Mesothelial cell of epicardium (in vitro differentiated cells): ENCODE data around the gene ZNF892. TPM values are rescaled to one million over a fixed set of nuclear protein-coding genes. Genes with fewer than 3 reads are reported as not detected.

Source experiments
- DNase-seq, 2 experiments: peaks; one replicate each; pipeline ENCODE4 v3.0.0; 2021; ENCODE audit warnings: low spot score in 2 of 2; ENCODE audit not compliant: unreplicated experiment in 2 of 2
- H3K27ac Mint-ChIP-seq: 2 replicates; pipeline ENCODE4 v1.8.0; 2021; ENCODE audit warnings: mixed read lengths
- H3K27me3 Mint-ChIP-seq: 2 replicates; pipeline ENCODE4 v1.8.0; 2021; ENCODE audit warnings: low read depth, mixed read lengths
- H3K36me3 Mint-ChIP-seq: 2 replicates; pipeline ENCODE4 v1.8.0; 2021; ENCODE audit warnings: mixed read lengths
- H3K4me1 Mint-ChIP-seq: 2 replicates; pipeline ENCODE4 v1.8.0; 2021; ENCODE audit warnings: mixed read lengths
- H3K4me3 Mint-ChIP-seq: 2 replicates; pipeline ENCODE4 v1.8.0; 2021; ENCODE audit warnings: mild to moderate bottlenecking, moderate library complexity, mixed read lengths
- H3K9me3 Mint-ChIP-seq: 2 replicates; pipeline ENCODE4 v1.8.0; 2021; ENCODE audit warnings: mixed read lengths
- CTCF ChIP-seq: fragments of 200-600 bp; sonication (generic); IDR thresholded peaks from one replicate; pipeline ENCODE4 v1.5.0; 2021; ENCODE audit warnings: antibody characterized with exemption; ENCODE audit not compliant: unreplicated experiment
- total RNA-seq: library from RNA; stranded (reverse); gene quantifications from 3 replicates; pipeline ENCODE4 v1.2.1, GENCODE V29; 2021

ZNF892 gene
- total RNA-seq, 1 donor from 2014 or later: 17.0 TPM

- H3K4me3 Mint-ChIP-seq: no peak overlapping the region
- H3K27me3 Mint-ChIP-seq: peaks cover 9% of the 10 kb centered on the region
- TF ChIP-seq CTCF: no peak
- peaks cover 15% of the 10 kb centered on the region for H3K36me3 Mint-ChIP-seq
- DNase-seq: no peak
- peaks cover 8% of the 10 kb centered on the region for H3K9me3 Mint-ChIP-seq
- H3K27ac Mint-ChIP-seq: no peak overlapping the region
- peaks cover 22% of the 10 kb centered on the region for H3K4me1 Mint-ChIP-seq
Observed at GRCh38 chr2:95204396-95204795, 2.9 kb upstream of the ZNF892 start.

DNA sequence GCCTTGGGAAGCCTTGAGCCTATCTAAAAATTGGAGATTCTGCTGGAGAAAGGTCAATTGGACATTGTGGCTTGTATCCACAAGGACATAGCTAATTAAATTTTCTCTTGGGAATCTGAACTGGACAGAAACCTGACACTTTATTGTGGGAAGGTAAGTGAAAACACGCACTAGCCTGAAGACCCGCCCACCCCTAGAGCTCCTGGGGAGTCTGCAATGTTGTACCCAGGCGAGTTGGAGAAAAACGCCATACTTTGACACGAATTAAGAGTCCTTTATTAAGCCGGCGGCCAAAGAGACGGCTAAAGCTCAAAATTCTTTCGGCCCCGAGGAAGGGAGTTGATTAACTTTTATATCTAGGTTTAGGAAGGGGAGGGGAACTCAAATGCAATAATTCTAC, 1.2 kb upstream of the ZNF892 start:
- DNase-seq: no peak
- peak overlapping the region; percentile 93 for H3K4me3 Mint-ChIP-seq
- H3K36me3 Mint-ChIP-seq: peaks cover 27% of the 10 kb centered on the region
- H3K27me3 Mint-ChIP-seq: peaks cover 2% of the 10 kb centered on the region
- H3K27ac Mint-ChIP-seq: peak overlapping the region; percentile 25
- peaks cover 22% of the 10 kb centered on the region for H3K4me1 Mint-ChIP-seq
- no peak for TF ChIP-seq CTCF
- H3K9me3 Mint-ChIP-seq: peaks cover 20% of the 10 kb centered on the region

GRCh38 chr2:95208106-95208505, 785 bp downstream of the ZNF892 start:
- no peak for TF ChIP-seq CTCF
- no peak for DNase-seq
- no peaks in the 10 kb centered on the region for H3K27me3 Mint-ChIP-seq
- peaks cover 38% of the 10 kb centered on the region for H3K9me3 Mint-ChIP-seq
- H3K36me3 Mint-ChIP-seq: peaks cover 46% of the 10 kb centered on the region
- peak overlapping the region; percentile 75 for H3K27ac Mint-ChIP-seq
- peaks cover 22% of the 10 kb centered on the region for H3K4me1 Mint-ChIP-seq
- peak overlapping the region; percentile 93 for H3K4me3 Mint-ChIP-seq

- no peak for DNase-seq
- Mint-ChIP-seq H3K4me1 (no peaks in the 10 kb centered on the region), H3K4me3 (no peak overlapping the region), H3K36me3 (peaks cover 96% of the 10 kb centered on the region), H3K9me3 (peaks cover 90% of the 10 kb centered on the region), H3K27ac (no peak overlapping the region), H3K27me3 (no peaks in the 10 kb centered on the region)
- no peak for TF ChIP-seq CTCF
Observed at GRCh38 chr2:95215018-95215612, 7.8 kb downstream of the ZNF892 start.

DNA sequence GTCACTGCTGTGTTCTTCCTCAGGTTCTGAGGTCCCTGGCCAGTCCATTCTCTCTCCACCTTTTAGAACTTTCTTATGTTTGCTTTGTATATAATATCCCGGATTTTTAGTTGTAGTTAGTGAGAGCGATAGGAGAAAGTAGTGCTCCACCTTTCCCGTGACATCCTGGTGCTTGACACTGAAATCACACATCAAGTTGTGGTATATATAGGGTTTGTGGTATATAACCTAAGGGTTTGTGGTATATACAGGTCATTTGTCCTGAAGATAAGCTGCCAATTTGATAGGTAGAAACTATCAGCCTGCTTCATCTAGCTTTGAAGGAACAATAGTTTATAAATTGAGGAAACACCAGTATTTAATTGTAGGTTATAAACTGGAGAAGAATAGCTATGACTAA, 13.1 kb downstream of the ZNF892 start:
- H3K9me3 Mint-ChIP-seq: peaks cover 81% of the 10 kb centered on the region
- TF ChIP-seq CTCF: no peak
- H3K4me1 Mint-ChIP-seq: no peaks in the 10 kb centered on the region
- no peak overlapping the region for H3K27ac Mint-ChIP-seq
- peaks cover 82% of the 10 kb centered on the region for H3K36me3 Mint-ChIP-seq
- no peak for DNase-seq
- H3K27me3 Mint-ChIP-seq: no peaks in the 10 kb centered on the region
- H3K4me3 Mint-ChIP-seq: no peak overlapping the region

GRCh38 chr2:95225658-95226057, 18.3 kb downstream of the ZNF892 start:
- H3K4me1 Mint-ChIP-seq: no peaks in the 10 kb centered on the region
- peaks cover 46% of the 10 kb centered on the region for H3K9me3 Mint-ChIP-seq
- H3K27ac Mint-ChIP-seq: no peak overlapping the region
- H3K4me3 Mint-ChIP-seq: no peak overlapping the region
- no peak for TF ChIP-seq CTCF
- H3K27me3 Mint-ChIP-seq: no peaks in the 10 kb centered on the region
- no peak for DNase-seq
- H3K36me3 Mint-ChIP-seq: peaks cover 32% of the 10 kb centered on the region
